Measurements from ENCODE around the gene TUBB.

DNA sequence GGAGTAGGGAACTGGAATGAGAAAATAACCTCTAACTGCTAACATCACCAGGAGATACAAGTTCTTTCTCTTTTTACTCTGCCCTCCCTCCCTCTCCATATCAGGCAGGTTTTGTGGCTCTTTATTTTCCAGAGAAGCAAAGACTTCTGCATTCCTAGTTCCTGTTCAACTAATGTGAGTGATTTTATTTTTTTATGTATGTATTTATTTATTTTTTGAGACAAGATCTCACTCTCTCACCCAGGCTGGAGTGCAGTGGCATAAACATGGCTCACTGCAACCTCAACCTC lies 30.2 kb downstream of the TUBB start:
- TF ChIP-seq CBFB (CRISPR knock-in tag; IDR thresholded peaks at IDR 0.05) (no peak), E2F1 (CRISPR knock-in tag; IDR thresholded peaks at IDR 0.05) (no peak), FIP1L1 (IDR thresholded peaks at IDR 0.05; ENCODE audit: low read depth, low read length, poor library complexity, severe bottlenecking) (no peak), CEBPB (tag; IDR thresholded peaks at IDR 0.05) (no peak), XRCC5 (IDR thresholded peaks at IDR 0.05; ENCODE audit: low read depth, low read length) (no peak), CTCF (IDR thresholded peaks at IDR 0.05 in 2 of 3, conservative IDR thresholded peaks at IDR 0.05 in 1 of 3; ENCODE audit: insufficient read depth in 2 of 3, low read depth in 1 of 3, low read length in 3 of 3) (no peak), USF1 (CRISPR knock-in tag; IDR thresholded peaks at IDR 0.05) (no peak), RCOR1 (IDR thresholded peaks at IDR 0.05; ENCODE audit: borderline replicate concordance in 1 of 2, low read depth in 2 of 2, low read length in 2 of 2) (no peak), NCOA2 (IDR thresholded peaks at IDR 0.05; ENCODE audit: partially characterized antibody in 2 of 2) (no peak), CBX2 (IDR thresholded peaks at IDR 0.05; ENCODE audit: insufficient read depth, low read length, poor library complexity, severe bottlenecking) (no peak), RBFOX2 (IDR thresholded peaks at IDR 0.05; ENCODE audit: low read depth, low read length) (no peak)
- TF ChIP-seq, protein P1, sequence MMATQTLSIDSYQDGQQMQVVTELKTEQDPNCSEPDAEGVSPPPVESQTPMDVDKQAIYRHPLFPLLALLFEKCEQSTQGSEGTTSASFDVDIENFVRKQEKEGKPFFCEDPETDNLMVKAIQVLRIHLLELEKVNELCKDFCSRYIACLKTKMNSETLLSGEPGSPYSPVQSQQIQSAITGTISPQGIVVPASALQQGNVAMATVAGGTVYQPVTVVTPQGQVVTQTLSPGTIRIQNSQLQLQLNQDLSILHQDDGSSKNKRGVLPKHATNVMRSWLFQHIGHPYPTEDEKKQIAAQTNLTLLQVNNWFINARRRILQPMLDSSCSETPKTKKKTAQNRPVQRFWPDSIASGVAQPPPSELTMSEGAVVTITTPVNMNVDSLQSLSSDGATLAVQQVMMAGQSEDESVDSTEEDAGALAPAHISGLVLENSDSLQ (IDR thresholded peaks at IDR 0.05): no peak

Measured in K562 (cell line).